ENCODE measurements around the gene LRIT1.

DNA sequence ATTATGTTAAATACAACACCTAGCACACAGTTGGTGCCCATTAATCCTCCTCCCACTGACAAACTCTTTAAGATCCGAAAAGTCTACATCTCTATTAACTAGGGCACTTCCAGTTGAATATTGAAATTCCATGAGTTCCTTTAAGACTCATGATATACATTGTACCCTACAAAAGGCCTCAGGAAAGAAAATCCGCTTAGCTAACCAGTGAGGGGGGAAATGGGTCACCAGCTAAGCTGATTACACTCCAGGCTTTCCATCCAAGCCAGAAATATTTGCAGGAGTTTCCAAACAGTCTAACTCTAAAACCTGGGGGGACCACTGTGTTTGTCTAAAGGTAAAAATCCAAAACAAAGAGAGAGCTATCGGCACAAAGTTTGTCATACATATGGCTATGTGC is 14.7 kb downstream of the LRIT1 start:
- TF ChIP-seq, protein P1, sequence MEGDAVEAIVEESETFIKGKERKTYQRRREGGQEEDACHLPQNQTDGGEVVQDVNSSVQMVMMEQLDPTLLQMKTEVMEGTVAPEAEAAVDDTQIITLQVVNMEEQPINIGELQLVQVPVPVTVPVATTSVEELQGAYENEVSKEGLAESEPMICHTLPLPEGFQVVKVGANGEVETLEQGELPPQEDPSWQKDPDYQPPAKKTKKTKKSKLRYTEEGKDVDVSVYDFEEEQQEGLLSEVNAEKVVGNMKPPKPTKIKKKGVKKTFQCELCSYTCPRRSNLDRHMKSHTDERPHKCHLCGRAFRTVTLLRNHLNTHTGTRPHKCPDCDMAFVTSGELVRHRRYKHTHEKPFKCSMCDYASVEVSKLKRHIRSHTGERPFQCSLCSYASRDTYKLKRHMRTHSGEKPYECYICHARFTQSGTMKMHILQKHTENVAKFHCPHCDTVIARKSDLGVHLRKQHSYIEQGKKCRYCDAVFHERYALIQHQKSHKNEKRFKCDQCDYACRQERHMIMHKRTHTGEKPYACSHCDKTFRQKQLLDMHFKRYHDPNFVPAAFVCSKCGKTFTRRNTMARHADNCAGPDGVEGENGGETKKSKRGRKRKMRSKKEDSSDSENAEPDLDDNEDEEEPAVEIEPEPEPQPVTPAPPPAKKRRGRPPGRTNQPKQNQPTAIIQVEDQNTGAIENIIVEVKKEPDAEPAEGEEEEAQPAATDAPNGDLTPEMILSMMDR (optimal IDR thresholded peaks at IDR 0.05 in 1 of 3, IDR thresholded peaks at IDR 0.05 in 1 of 3, conservative IDR thresholded peaks at IDR 0.05 in 1 of 3; ENCODE audit: extremely low read depth in 1 of 3, insufficient read depth in 2 of 3, low read length in 3 of 3), result no peak
- no peak for TF ChIP-seq EZH2 (IDR thresholded peaks at IDR 0.05; ENCODE audit: low read length)
